ENCODE data around the gene RABEPK.

RABEPK gene

GRCh38 chr9:125268394-125269013 lies 68.2 kb downstream of the RABEPK start:
- Histone ChIP-seq H3K4me3 (no peak overlapping the region), H3K27ac (peak overlapping the region in 1 of 2 donors; percentile 4)
- DNase-seq (ENCODE audit: low spot score): no peak
- TF ChIP-seq, protein P1, sequence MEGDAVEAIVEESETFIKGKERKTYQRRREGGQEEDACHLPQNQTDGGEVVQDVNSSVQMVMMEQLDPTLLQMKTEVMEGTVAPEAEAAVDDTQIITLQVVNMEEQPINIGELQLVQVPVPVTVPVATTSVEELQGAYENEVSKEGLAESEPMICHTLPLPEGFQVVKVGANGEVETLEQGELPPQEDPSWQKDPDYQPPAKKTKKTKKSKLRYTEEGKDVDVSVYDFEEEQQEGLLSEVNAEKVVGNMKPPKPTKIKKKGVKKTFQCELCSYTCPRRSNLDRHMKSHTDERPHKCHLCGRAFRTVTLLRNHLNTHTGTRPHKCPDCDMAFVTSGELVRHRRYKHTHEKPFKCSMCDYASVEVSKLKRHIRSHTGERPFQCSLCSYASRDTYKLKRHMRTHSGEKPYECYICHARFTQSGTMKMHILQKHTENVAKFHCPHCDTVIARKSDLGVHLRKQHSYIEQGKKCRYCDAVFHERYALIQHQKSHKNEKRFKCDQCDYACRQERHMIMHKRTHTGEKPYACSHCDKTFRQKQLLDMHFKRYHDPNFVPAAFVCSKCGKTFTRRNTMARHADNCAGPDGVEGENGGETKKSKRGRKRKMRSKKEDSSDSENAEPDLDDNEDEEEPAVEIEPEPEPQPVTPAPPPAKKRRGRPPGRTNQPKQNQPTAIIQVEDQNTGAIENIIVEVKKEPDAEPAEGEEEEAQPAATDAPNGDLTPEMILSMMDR (IDR thresholded peaks at IDR 0.05): no peak

DNA sequence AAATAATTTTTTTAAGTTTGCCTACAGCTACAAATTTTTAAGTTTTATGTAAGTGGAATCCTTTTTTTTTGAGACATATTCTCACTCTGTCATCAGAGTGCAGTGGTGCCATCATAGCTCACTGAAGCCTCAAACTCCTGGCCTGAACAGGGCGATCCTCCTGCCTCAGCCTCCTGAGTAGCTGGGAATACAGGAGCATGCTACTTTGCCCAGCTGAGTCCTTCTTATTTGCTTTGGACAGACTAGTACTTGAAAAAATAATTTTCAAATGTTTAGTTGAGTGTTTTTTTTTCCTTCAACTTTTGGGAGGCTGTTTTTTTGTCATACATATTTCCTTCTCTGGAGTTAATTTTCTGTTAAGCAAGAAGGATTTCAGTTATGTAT lies 68.7 kb downstream of the RABEPK start:
- DNase-seq (ENCODE audit: low spot score): no peak
- TF ChIP-seq, protein P1 (IDR thresholded peaks at IDR 0.05): no peak
- Histone ChIP-seq H3K4me3 (no peak overlapping the region), H3K27ac (peak overlapping the region in 1 of 2 donors; percentile 4)

DNA sequence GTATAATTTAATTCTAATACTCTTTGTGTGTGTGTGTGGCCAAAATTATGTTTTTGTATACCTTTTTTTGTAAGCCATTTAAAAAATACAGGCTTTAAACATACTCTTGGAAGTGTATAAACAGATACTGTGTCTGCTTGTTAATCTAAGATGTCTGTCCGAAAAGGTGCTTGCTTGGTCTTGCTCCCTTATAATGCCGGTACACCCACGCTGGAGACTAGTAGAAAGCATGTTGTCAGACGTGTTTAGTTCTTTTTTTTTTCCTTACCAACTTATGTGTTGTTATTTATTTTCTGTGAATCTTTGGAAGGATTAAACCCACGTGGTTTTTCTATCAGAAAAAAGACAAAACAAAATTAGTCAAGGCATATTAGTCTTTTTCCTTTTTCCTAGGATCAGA lies 70.7 kb downstream of the RABEPK start:
- DNase-seq (ENCODE audit: low spot score): no peak
- Histone ChIP-seq H3K4me3 (no peak overlapping the region), H3K27ac (no peak overlapping the region)
- TF ChIP-seq, protein P1 (IDR thresholded peaks at IDR 0.05): no peak

- TF ChIP-seq, protein P1 (IDR thresholded peaks at IDR 0.05): no peak
- Histone ChIP-seq H3K4me3 (no peak overlapping the region), H3K27ac (peak overlapping the region in 1 of 2 donors; percentile 4)
- no peak for DNase-seq (ENCODE audit: low spot score)
These were observed 72.4 kb downstream of the RABEPK start for GRCh38 chr9:125272697-125273096.

GRCh38 chr9:125276771-125277170 lies 76.4 kb downstream of the RABEPK start:
- no peak overlapping the region for H3K4me3 ChIP-seq
- no peak for DNase-seq (ENCODE audit: low spot score)
- H3K27ac ChIP-seq: no peak overlapping the region
- TF ChIP-seq, protein P1 (IDR thresholded peaks at IDR 0.05): no peak

DNA sequence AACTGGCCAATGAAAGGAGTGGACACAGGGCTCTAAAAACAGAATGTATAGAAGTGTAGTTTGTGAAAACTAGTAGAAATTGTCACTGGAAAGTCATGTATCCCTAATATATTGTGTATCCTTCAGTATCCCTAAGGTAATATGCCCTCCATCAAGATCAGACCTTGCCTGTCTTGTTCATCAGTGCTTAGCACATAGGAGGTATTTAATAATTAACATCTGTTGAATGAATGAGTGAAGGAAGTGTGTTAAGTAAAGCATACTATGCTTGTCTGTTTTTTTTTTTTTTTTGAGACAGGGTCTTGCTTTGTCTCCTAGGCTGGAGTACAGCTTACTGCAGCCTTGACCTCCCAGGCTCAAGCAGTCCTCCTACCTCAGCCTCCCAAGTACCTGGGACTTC lies 77.1 kb downstream of the RABEPK start:
- TF ChIP-seq, protein P1 (IDR thresholded peaks at IDR 0.05): no peak
- no peak overlapping the region for H3K27ac ChIP-seq
- no peak overlapping the region for H3K4me3 ChIP-seq
- no peak for DNase-seq (ENCODE audit: low spot score)

GRCh38 chr9:125280945-125281344 lies 80.6 kb downstream of the RABEPK start:
- DNase-seq (ENCODE audit: low spot score): no peak
- Histone ChIP-seq H3K4me3 (no peak overlapping the region), H3K27ac (no peak overlapping the region)
- TF ChIP-seq, protein P1 (IDR thresholded peaks at IDR 0.05): no peak
